Measurements from ENCODE around the gene CD300A. TPM values are rescaled to one million over a fixed set of nuclear protein-coding genes. Genes with fewer than 3 reads are reported as not detected.
A peak's percentile ranks its signal among the peaks of the same experiment; 100 is the strongest.

CD300A gene
- total RNA-seq, result 100 to 1,000 TPM; 287 to 370 (median 295) TPM
- total RNA-seq (2013), result 307 TPM

DNA sequence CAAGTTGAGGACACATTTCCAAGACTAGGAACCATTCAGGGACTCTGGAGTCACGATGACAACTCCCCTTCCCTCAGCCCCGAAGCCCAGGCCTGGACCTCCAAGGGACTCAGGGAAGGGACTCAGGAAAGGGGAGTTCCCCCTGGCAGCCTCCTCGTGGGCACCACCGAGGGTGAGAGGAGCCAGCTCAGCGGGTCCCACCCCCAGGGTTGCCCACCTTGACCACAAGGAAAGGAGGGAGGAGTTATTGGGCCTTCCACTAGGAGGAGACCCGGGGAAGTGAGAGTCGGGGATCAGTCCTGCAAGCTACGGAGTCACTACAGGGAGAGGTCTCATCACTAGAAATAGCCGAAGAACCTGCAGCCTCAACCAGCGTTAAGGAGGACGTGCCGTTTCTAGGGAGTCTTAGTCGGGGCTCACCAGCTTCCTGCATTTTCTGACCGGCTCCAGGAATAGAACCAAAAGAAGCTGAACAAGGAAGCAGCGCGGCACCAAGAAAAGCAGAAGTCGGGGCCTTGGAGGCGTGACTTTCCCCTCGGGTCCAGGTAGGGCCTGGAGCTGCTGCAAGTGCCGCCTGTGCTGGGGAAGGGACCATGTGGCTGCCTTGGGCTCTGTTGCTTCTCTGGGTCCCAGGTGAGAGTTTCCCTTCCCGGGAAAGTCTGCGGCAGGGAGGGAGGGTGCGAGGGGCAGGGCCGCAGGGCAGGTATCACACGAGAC, at the start of gene CD300A:
Gene CD300A, plus strand, starts transcription at position 524 of the 717 bp plus-strand sequence. Its CDS starts 70 bp downstream, at position 594.
- TF ChIP-seq, protein P1, sequence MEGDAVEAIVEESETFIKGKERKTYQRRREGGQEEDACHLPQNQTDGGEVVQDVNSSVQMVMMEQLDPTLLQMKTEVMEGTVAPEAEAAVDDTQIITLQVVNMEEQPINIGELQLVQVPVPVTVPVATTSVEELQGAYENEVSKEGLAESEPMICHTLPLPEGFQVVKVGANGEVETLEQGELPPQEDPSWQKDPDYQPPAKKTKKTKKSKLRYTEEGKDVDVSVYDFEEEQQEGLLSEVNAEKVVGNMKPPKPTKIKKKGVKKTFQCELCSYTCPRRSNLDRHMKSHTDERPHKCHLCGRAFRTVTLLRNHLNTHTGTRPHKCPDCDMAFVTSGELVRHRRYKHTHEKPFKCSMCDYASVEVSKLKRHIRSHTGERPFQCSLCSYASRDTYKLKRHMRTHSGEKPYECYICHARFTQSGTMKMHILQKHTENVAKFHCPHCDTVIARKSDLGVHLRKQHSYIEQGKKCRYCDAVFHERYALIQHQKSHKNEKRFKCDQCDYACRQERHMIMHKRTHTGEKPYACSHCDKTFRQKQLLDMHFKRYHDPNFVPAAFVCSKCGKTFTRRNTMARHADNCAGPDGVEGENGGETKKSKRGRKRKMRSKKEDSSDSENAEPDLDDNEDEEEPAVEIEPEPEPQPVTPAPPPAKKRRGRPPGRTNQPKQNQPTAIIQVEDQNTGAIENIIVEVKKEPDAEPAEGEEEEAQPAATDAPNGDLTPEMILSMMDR (IDR thresholded peaks at IDR 0.05), result no peak
- H3K4me3 ChIP-seq (ENCODE audit: low read length), result peak within 1 kb of the TSS; percentile 83
- H3K36me3 Mint-ChIP-seq, result peaks cover 4% of the 10 kb centered on the region
- no peaks in the 10 kb centered on the region for H3K9me3 Mint-ChIP-seq
- H3K9me3 ChIP-seq (ENCODE audit: control insufficient read depth, insufficient read depth, low read length), result no peaks in the 10 kb centered on the region
- H3K27ac ChIP-seq (ENCODE audit: low read length), result peak within 1 kb of the TSS; percentile 80
- H3K27me3 ChIP-seq (ENCODE audit: control insufficient read depth, insufficient read depth, low read length), result no peaks in the 10 kb centered on the region
- DNase-seq (peak in 1 of 2 donors; percentile 48), ATAC-seq (peak in 2 of 3 donors; percentile 2 to 3)
- intact Hi-C loops (cut with micrococcal nuclease), result no loop called here
- H3K36me3 ChIP-seq (ENCODE audit: control insufficient read depth, insufficient read depth, low read length), result peaks cover 14% of the 10 kb centered on the region
- no peak within 1 kb of the TSS for H3K27ac Mint-ChIP-seq
- no peaks in the 10 kb centered on the region for H3K27me3 Mint-ChIP-seq (ENCODE audit: low read depth in 2 of 2)
- H3K4me3 Mint-ChIP-seq, result no peak within 1 kb of the TSS
- peaks cover 29 to 45% of the 10 kb centered on the region in 2 donors for H3K4me1 Mint-ChIP-seq
- 6% methylated on average over 25 of the region's 25 CpGs for WGBS (ENCODE audit: insufficient coverage)
- H3K4me1 ChIP-seq (ENCODE audit: control insufficient read depth, insufficient read depth, low read length), result peaks cover 66% of the 10 kb centered on the region

DNA sequence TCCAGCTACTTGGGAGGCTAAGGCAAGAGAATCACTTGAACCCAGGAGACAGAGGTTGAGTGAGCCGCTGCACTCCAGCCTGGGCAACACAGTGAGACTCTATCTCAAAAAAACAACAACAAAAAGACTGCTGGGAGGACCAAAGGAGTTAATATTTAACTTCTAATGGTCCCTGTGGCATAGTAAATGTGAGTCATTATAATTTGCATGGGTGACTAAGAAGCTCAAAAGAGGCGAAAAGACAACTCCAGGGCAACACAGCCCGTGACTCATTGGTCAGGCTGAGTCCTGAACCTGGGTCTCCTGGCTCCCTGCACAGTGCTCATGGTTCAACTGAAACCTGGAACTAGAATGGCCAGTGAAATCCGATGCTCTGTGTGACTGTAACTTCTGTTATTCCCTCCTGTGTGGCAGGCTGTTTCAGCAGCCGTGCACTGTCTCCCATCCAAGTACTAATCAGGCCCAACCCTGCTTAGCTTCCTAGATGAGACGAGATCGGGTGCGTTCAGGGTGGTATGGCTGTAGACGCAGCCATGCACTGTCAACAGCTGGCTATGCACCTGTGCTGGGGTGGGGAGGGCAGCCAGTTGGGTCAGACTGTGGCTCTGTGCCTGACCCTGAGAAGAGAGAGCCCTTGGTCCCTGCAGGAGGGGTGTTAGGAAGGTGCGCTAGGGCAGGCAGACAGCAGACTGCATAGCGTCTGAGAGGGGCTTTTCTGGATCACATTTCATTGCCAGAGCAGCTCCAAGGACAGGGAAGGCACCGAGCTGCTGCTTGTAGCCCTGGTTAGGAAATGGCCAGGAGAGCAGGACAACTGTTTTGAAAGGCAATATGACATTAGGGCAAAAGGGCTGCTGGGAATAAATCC, 49.0 kb upstream of the CD300A start:
- Mint-ChIP-seq H3K9me3 (no peaks in the 10 kb centered on the region), H3K36me3 (no peaks in the 10 kb centered on the region), H3K27ac (no peak overlapping the region), H3K4me1 (no peaks in the 10 kb centered on the region), H3K4me3 (no peak overlapping the region), H3K27me3 (ENCODE audit: low read depth in 2 of 2) (peaks cover 0 to 6% of the 10 kb centered on the region in 2 donors)
- DNase-seq, result no peak
- no peaks in the 10 kb centered on the region for H3K4me1 ChIP-seq (ENCODE audit: control insufficient read depth, insufficient read depth, low read length)
- no peak overlapping the region for H3K27ac ChIP-seq (ENCODE audit: low read length)
- TF ChIP-seq, protein P1 (IDR thresholded peaks at IDR 0.05), result no peak
- no peaks in the 10 kb centered on the region for H3K36me3 ChIP-seq (ENCODE audit: control insufficient read depth, insufficient read depth, low read length)
- intact Hi-C loops (cut with micrococcal nuclease), result no loop called here
- H3K27me3 ChIP-seq (ENCODE audit: control insufficient read depth, insufficient read depth, low read length), result no peaks in the 10 kb centered on the region
- H3K4me3 ChIP-seq (ENCODE audit: low read length), result no peak overlapping the region
- 77% methylated on average over 12 of the region's 12 CpGs for WGBS (ENCODE audit: insufficient coverage)
- no peaks in the 10 kb centered on the region for H3K9me3 ChIP-seq (ENCODE audit: control insufficient read depth, insufficient read depth, low read length)
- peak in 1 of 3 donors; percentile 21 for ATAC-seq

DNA sequence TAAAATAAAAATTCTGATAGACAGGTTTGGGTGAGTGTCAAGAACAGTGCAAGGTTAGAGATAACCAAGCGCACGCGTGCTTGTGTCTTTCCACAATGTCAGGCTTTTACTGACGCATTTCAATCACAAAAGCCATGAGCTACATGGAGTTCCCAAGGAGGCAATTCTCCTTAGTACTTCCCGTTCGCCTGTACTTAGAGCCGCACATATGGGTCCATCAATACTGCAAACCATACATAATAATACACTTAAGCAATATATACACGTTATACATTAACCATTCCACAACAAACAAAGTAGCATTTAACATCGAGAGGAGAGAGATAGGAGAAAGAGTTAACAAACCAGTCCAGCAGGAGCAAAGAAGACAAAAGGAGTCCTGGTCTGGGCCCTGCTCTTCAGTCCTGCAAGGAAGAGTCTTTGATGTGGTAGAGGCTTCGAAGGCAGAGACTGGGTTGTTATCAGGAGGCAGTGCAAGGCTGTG, 46.5 kb upstream of the CD300A start:
- TF ChIP-seq, protein P1 (IDR thresholded peaks at IDR 0.05), result no peak
- no peak for DNase-seq
- H3K27me3 ChIP-seq (ENCODE audit: control insufficient read depth, insufficient read depth, low read length), result no peaks in the 10 kb centered on the region
- Mint-ChIP-seq H3K9me3 (no peaks in the 10 kb centered on the region), H3K4me3 (no peak overlapping the region), H3K36me3 (no peaks in the 10 kb centered on the region), H3K27me3 (ENCODE audit: low read depth in 2 of 2) (peaks cover 0 to 8% of the 10 kb centered on the region in 2 donors), H3K4me1 (no peaks in the 10 kb centered on the region), H3K27ac (no peak overlapping the region)
- H3K4me3 ChIP-seq (ENCODE audit: low read length), result no peak overlapping the region
- WGBS (ENCODE audit: insufficient coverage), result 90% methylated on average over 9 of the region's 10 CpGs
- intact Hi-C loops (cut with micrococcal nuclease), result no loop called here
- no peak overlapping the region for H3K27ac ChIP-seq (ENCODE audit: low read length)
- H3K36me3 ChIP-seq (ENCODE audit: control insufficient read depth, insufficient read depth, low read length), result no peaks in the 10 kb centered on the region
- no peaks in the 10 kb centered on the region for H3K9me3 ChIP-seq (ENCODE audit: control insufficient read depth, insufficient read depth, low read length)
- no peak for ATAC-seq
- no peaks in the 10 kb centered on the region for H3K4me1 ChIP-seq (ENCODE audit: control insufficient read depth, insufficient read depth, low read length)
